Panc1 (cell line): ENCODE data around the gene CST6. TPM values are rescaled to one million over a fixed set of nuclear protein-coding genes. Genes with fewer than 3 reads are reported as not detected.

ENCODE experiments used
- ATAC-seq: fragments of 200-7000 bp; cut with Tn5 transposase; 2 replicates; pipeline ENCODE4 v1.9.1; 2020; ENCODE audit warnings: mild to moderate bottlenecking, moderate library complexity
- BruUV-seq: library from RNA; stranded (reverse); fragments of 400-500 nt; replicated peaks from 2 replicates; lab custom pipeline; 2021; lab: Mats Ljungman, UMichigan
- CTCF ChIA-PET: fragments of 300-600 bp; sonication (Branson Sonifier 250); formaldehyde crosslinking; loops from one replicate; lab custom pipeline; 2022; ENCODE audit warnings: antibody characterized with exemption; lab: Charles Lee
- POLR2A ChIA-PET: fragments of 300-600 bp; sonication (Branson Sonifier 250); formaldehyde crosslinking; loops from one replicate; lab custom pipeline; 2022; ENCODE audit warnings: antibody characterized with exemption; lab: Charles Lee
- DNase-seq: peaks from one replicate; pipeline ENCODE4 v3.0.0-alpha.2; 2010; ENCODE audit warnings: low read depth, low spot score
- H3K27ac ChIP-seq: 2 replicates; pipeline ENCODE4 v1.5.1; 2011; ENCODE audit warnings: mild to moderate bottlenecking, low read length, inconsistent platforms
- H3K27me3 ChIP-seq: fragments of 200-500 bp; sonication (Bioruptor generic); 2 replicates; pipeline ENCODE4 v1.6.0; 2014; ENCODE audit warnings: low read length, inconsistent platforms; ENCODE audit not compliant: control insufficient read depth, insufficient read depth
- H3K36me3 ChIP-seq: fragments of 200-500 bp; sonication (Bioruptor generic); 2 replicates; pipeline ENCODE4 v1.5.1; 2014; ENCODE audit warnings: inconsistent platforms, mild to moderate bottlenecking, low read length, moderate library complexity; ENCODE audit not compliant: control insufficient read depth, insufficient read depth
- H3K4me1 ChIP-seq: 2 replicates; pipeline ENCODE4 v1.5.1; 2011; ENCODE audit warnings: inconsistent platforms, mild to moderate bottlenecking, low read length, moderate library complexity; ENCODE audit not compliant: control insufficient read depth, insufficient read depth
- H3K4me3 ChIP-seq, 2 experiments: 2 replicates each; pipeline ENCODE4 v1.5.1; 2011 to 2012; ENCODE audit warnings: low read depth in 2 of 2, low read length in 2 of 2, mild to moderate bottlenecking in 2 of 2, inconsistent platforms in 1 of 2, moderate library complexity in 1 of 2
- H3K9me3 ChIP-seq: fragments of 200-500 bp; sonication (Bioruptor generic); 2 replicates; pipeline ENCODE4 v1.5.1; 2014; ENCODE audit warnings: low read depth, mild to moderate bottlenecking, inconsistent platforms, low read length, moderate library complexity; ENCODE audit not compliant: control insufficient read depth, insufficient read depth
- CTCF ChIP-seq: fragments of 450-650 bp; IDR thresholded peaks from 2 replicates; pipeline ENCODE4 v1.5.1; 2017; ENCODE audit warnings: mild to moderate bottlenecking
- POLR2AphosphoS5 ChIP-seq: IDR thresholded peaks from 2 replicates; pipeline ENCODE4 v1.6.1; 2012; ENCODE audit warnings: mild to moderate bottlenecking, low read depth, low read length, moderate library complexity
- REST ChIP-seq, 2 experiments: IDR thresholded peaks; 2 replicates each; pipeline ENCODE4 v1.6.1; 2011 to 2012; ENCODE audit warnings: low read depth in 2 of 2, control low read depth in 1 of 2, low read length in 1 of 2, mild to moderate bottlenecking in 1 of 2, moderate library complexity in 1 of 2; ENCODE audit not compliant: insufficient read depth in 1 of 2
- SIN3A ChIP-seq: IDR thresholded peaks from 2 replicates; pipeline ENCODE4 v1.6.1; 2012; ENCODE audit warnings: low read depth, mild to moderate bottlenecking, low read length, moderate library complexity, borderline replicate concordance; ENCODE audit not compliant: insufficient read depth
- TCF7L2 ChIP-seq: IDR thresholded peaks from 2 replicates; pipeline ENCODE4 v1.6.1; 2011; ENCODE audit warnings: mild to moderate bottlenecking, low read depth, low read length, inconsistent platforms
- in situ Hi-C: cut with HindIII; loops from 2 replicates; pipeline ENCODE4 v1.10.0; 2016; ENCODE audit warnings: low sequenced_read_pairs, low pct_unique_long_range_greater_than_20kb
- intact Hi-C: fragments of 100-400 bp; cut with micrococcal nuclease; formaldehyde crosslinking; loops from one replicate; pipeline ENCODE4 v1.10.0; 2022; ENCODE audit not compliant: unreplicated experiment
- total RNA-seq: library from RNA; stranded (reverse); gene quantifications from one replicate; pipeline ENCODE4 v1.2.1, GENCODE V29; 2021; ENCODE audit not compliant: unreplicated experiment

Gene CST6
- total RNA-seq, 1 experiment from 2014 or later: 0.23 TPM

- H3K36me3 ChIP-seq: peaks cover 16% of the 10 kb centered on the region
- H3K4me1 ChIP-seq: peaks cover 18% of the 10 kb centered on the region
- no peaks in the 10 kb centered on the region for H3K9me3 ChIP-seq
- peak overlapping the region in 1 of 2 experiments; percentile 71; a peak in 2 of 4 replicates for H3K4me3 ChIP-seq
- ChIA-PET POLR2A (interaction anchor here (0.7 to 1.4 kb wide), 2 partner anchors 48 to 63 kb away, joined by 3 to 9 read pairs; partner anchors contain the start of gene BANF1), CTCF (no interaction called here)
- intact Hi-C loops (no loop called here), in situ Hi-C loops (no loop called here)
- TF ChIP-seq CTCF: no peak
- no peak for TF ChIP-seq REST (IDR thresholded peaks at IDR 0.05; ENCODE audit: insufficient read depth in 1 of 2, low read depth in 2 of 2, low read length in 1 of 2)
- TF ChIP-seq TCF7L2: no peak
- no peak for TF ChIP-seq SIN3A
- DNase-seq: no peak
- BruUV-seq: no TSS peak
- H3K27me3 ChIP-seq: no peaks in the 10 kb centered on the region
- H3K27ac ChIP-seq: peak overlapping the region; percentile 98
- no peak for ATAC-seq
Observed at GRCh38 chr11:66050581-66051231, 38.9 kb downstream of the CST6 start.

DNA sequence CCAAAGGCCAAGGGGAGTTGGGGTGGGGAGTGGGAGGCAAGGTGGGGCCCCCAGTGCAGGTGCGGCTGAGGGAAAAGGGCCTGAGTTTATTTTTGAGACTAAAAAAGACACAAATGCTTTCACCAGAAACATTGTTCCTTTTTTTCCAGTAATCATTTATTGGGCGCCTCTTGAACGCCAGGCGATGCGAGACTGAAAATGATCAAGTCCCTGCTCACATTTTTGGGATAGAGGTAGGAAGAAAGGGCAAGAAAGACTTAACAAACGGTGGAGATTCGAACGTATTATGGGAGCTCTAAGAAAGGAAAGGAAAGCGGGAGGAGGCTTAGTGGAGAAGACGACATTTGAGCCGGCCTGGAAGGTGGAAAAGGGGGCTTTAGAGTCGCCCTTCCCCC, 39.6 kb downstream of the CST6 start:
- in situ Hi-C loops (no loop called here), intact Hi-C loops (no loop called here)
- CTCF ChIA-PET: interaction anchor here (0.9 kb wide), 1 partner anchor 38 kb away, joined by 3 read pairs; no protein-coding TSS in a partner anchor
- Histone ChIP-seq H3K36me3 (peaks cover 18% of the 10 kb centered on the region), H3K4me3 (peak overlapping the region; percentile 71 to 99), H3K9me3 (no peaks in the 10 kb centered on the region), H3K27me3 (no peaks in the 10 kb centered on the region), H3K27ac (peak overlapping the region; percentile 98), H3K4me1 (peaks cover 18% of the 10 kb centered on the region)
- no peak for DNase-seq
- BruUV-seq: TSS peak; percentile 89
- POLR2A ChIA-PET: interaction anchor here (1.4 kb wide), 1 partner anchor 49 kb away, joined by 9 read pairs; the partner anchor contains the start of gene BANF1
- TF ChIP-seq POLR2AphosphoS5: no peak
- TF ChIP-seq SIN3A: no peak
- no peak for TF ChIP-seq CTCF
- no peak for TF ChIP-seq TCF7L2
- no peak for TF ChIP-seq REST (IDR thresholded peaks at IDR 0.05; ENCODE audit: insufficient read depth in 1 of 2, low read depth in 2 of 2, low read length in 1 of 2)
- ATAC-seq: no peak
